ENCODE results near the gene TLR3. TPM values are rescaled to one million over a fixed set of nuclear protein-coding genes. Genes with fewer than 3 reads are reported as not detected.

Gene TLR3
- total RNA-seq, 6 experiments from 2014 or later, result 6.8 to 14.9 (median 9.2) TPM

DNA sequence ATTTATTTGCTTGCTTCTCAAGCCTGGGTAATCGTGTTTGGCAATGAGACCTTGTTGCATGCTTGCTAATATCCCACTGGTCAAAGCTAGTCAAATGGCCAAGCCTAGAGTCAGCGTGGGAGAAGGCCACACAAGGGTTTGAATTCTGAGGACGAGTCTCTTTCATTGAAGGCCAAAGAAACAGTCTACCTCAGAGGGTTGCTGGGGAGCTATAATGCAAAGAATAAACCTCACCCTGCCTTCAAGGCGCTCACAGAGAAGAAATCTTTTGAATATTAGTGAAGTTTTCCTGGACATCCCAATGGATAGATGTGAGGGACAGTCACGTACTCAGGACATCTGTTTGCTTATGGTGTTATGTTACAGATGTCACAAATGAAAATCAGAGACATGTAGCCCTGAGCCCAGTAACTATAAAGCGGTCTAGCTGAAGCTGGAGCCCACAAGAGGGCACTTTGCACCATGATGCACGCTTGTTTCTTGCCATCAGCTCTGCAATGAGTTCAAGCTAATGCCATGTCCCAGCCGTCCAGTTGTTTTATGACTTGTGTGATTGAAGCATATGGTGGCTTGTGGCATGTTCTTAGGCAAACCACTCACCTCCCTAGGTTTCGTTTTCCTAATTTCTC is 1.1 kb upstream of the TLR3 start:
- WGBS (ENCODE audit: insufficient coverage, low coverage, low lambda C conversion rate, missing lambda C conversion rate), result 23% methylated on average over 8 of the region's 9 CpGs
- TF ChIP-seq, protein P1, sequence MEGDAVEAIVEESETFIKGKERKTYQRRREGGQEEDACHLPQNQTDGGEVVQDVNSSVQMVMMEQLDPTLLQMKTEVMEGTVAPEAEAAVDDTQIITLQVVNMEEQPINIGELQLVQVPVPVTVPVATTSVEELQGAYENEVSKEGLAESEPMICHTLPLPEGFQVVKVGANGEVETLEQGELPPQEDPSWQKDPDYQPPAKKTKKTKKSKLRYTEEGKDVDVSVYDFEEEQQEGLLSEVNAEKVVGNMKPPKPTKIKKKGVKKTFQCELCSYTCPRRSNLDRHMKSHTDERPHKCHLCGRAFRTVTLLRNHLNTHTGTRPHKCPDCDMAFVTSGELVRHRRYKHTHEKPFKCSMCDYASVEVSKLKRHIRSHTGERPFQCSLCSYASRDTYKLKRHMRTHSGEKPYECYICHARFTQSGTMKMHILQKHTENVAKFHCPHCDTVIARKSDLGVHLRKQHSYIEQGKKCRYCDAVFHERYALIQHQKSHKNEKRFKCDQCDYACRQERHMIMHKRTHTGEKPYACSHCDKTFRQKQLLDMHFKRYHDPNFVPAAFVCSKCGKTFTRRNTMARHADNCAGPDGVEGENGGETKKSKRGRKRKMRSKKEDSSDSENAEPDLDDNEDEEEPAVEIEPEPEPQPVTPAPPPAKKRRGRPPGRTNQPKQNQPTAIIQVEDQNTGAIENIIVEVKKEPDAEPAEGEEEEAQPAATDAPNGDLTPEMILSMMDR (IDR thresholded peaks at IDR 0.05), result peak; percentile 54 to 77 (median 68)
- no peak for TF ChIP-seq POLR2A (IDR thresholded peaks at IDR 0.05)
- Histone ChIP-seq H3K36me3 (no peaks in the 10 kb centered on the region), H3K27me3 (no peaks in the 10 kb centered on the region), H3K4me3 (peak overlapping the region; percentile 43 to 54 (median 50)), H3K4me1 (peaks cover 0 to 6% (median 0%) of the 10 kb centered on the region in 4 donors), H3K27ac (peak overlapping the region in 2 of 3 donors; percentile 47 to 83), H3K9me3 (no peaks in the 10 kb centered on the region)
- peak; percentile 95 to 99 (median 96) for ATAC-seq
- intact Hi-C loops (cut with DNase I), result loop anchor here in 1 of 2 donors (10.0 kb wide), 1 partner anchor 67 kb away; no protein-coding TSS in a partner anchor
- DNase-seq, result peak; percentile 66 to 83 (median 70)

DNA sequence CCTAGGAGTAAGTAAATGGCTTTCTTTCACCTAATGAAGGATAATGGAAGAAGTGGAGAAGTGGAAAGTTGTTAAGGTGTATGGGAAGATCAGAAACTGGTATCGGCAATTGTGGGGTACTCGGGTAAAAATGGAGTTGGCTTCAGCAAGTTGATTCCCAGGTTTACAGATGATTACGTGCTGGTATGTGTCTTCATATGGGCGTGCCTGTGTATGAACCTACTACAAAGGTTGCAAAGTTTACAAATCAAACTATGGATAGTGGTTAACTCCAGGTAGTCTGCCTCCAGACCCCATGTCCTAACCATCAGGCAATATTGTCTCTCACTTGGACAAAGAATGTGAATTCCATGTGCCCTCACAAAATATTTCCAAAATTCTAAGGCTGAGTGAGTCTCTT is 773 bp downstream of the TLR3 start:
- no peak for TF ChIP-seq POLR2A (IDR thresholded peaks at IDR 0.05)
- TF ChIP-seq, protein P1 (IDR thresholded peaks at IDR 0.05), result no peak
- H3K4me1 ChIP-seq, result peaks cover 0 to 6% (median 0%) of the 10 kb centered on the region in 4 donors
- H3K9me3 ChIP-seq, result no peaks in the 10 kb centered on the region
- intact Hi-C loops (cut with DNase I), result loop anchor here (10.0 kb wide), 1 partner anchor 65 kb away; no protein-coding TSS in a partner anchor
- no peaks in the 10 kb centered on the region for H3K27me3 ChIP-seq
- peak overlapping the region in 1 of 3 donors; percentile 52 for H3K27ac ChIP-seq
- 28% methylated on average over 4 of the region's 4 CpGs for WGBS (ENCODE audit: insufficient coverage, low coverage, low lambda C conversion rate, missing lambda C conversion rate)
- ATAC-seq, result peak in 1 of 4 donors; percentile 37
- peak overlapping the region; percentile 43 to 54 (median 50) for H3K4me3 ChIP-seq
- DNase-seq, result no peak
- H3K36me3 ChIP-seq, result no peaks in the 10 kb centered on the region

DNA sequence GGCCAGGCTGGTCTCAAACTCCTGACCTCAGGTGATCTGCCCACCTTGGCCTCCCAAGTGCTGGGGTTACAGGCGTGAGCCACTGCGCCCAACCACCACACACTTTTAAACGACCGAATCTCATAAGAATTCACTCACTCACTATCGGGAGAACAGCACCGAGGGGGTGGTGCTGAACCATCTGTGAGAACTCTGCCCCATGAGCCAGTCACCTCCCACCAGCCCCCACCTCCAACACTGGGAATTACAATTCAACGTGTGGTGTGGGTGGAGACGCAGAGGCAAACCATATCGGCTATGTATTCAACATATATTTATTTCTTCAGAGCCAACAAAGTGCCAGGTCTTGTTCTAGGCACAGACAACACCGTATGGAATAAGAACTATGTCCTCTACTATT is 3.6 kb downstream of the TLR3 start:
- Histone ChIP-seq H3K36me3 (peaks cover 0 to 5% (median 0%) of the 10 kb centered on the region in 4 donors), H3K27ac (no peak overlapping the region), H3K4me3 (no peak overlapping the region), H3K27me3 (no peaks in the 10 kb centered on the region), H3K4me1 (peaks cover 0 to 6% (median 0%) of the 10 kb centered on the region in 4 donors), H3K9me3 (no peaks in the 10 kb centered on the region)
- DNase-seq (no peak), ATAC-seq (no peak)
- TF ChIP-seq, protein P1 (IDR thresholded peaks at IDR 0.05), result no peak
- no peak for TF ChIP-seq POLR2A (IDR thresholded peaks at IDR 0.05)
- intact Hi-C loops (cut with DNase I), result loop anchor here in 1 of 2 donors (10.0 kb wide), 1 partner anchor 62 kb away; no protein-coding TSS in a partner anchor
- WGBS (ENCODE audit: insufficient coverage, low coverage, low lambda C conversion rate, missing lambda C conversion rate), result 98% methylated on average over 8 of the region's 10 CpGs

DNA sequence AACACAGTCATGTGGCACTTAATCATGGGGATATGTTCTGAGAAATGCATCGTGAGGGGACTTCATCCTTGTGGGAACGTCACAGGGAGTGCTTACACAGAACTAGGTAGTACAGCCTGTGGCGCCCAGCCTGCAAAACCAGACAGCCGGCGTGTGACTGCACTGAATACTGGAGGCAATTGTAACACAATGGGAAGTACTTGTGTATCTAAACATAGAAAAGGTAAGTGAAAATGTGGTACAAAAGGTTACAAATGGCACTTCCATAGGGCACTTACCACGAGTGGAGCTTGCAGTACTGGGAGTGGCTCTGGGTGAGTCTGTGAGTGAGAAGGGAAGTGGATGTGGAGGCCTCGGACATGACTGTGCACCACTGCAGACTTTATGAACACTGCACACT is 5.2 kb downstream of the TLR3 start:
- H3K4me3 ChIP-seq, result no peak overlapping the region
- 69% methylated on average over 7 of the region's 7 CpGs for WGBS (ENCODE audit: insufficient coverage, low coverage, low lambda C conversion rate, missing lambda C conversion rate)
- H3K27me3 ChIP-seq, result no peaks in the 10 kb centered on the region
- ATAC-seq, result peak in 3 of 4 donors; percentile 39 to 47 (median 45)
- peaks cover 0 to 9% (median 0%) of the 10 kb centered on the region in 4 donors for H3K36me3 ChIP-seq
- DNase-seq, result no peak
- no peak for TF ChIP-seq POLR2A (IDR thresholded peaks at IDR 0.05)
- TF ChIP-seq, protein P1 (IDR thresholded peaks at IDR 0.05), result no peak
- no peaks in the 10 kb centered on the region for H3K9me3 ChIP-seq
- peaks cover 0 to 6% (median 0%) of the 10 kb centered on the region in 4 donors for H3K4me1 ChIP-seq
- H3K27ac ChIP-seq, result no peak overlapping the region
- intact Hi-C loops (cut with DNase I), result loop anchor here in 1 of 2 donors (10.0 kb wide), 1 partner anchor 61 kb away; no protein-coding TSS in a partner anchor
